Measurements from ENCODE around the gene VILL.
A peak's percentile ranks its signal among the peaks of the same experiment; 100 is the strongest.

Gene VILL

GRCh38 chr3:37993067-37993455 lies 2.5 kb downstream of the VILL start:
- Histone ChIP-seq H3K9ac (ENCODE audit: low read length) (peak overlapping the region; percentile 95), H4K91ac (ENCODE audit: low read length) (no peak overlapping the region), H3K9me3 (ENCODE audit: control insufficient read depth, low read length) (no peaks in the 10 kb centered on the region), H2AFZ (ENCODE audit: low read depth, low read length) (no peak overlapping the region), H3K4me2 (ENCODE audit: low read length, poor library complexity, severe bottlenecking) (no peak overlapping the region), H2BK15ac (ENCODE audit: low read depth, poor library complexity, severe bottlenecking) (no peak overlapping the region), H3K18ac (ENCODE audit: low read depth in 1 of 2, low read length in 2 of 2) (no peak overlapping the region), H2AK5ac (ENCODE audit: low read length, severe bottlenecking) (no peak overlapping the region), H3K23ac (ENCODE audit: low read length in 2 of 2) (no peak overlapping the region), H3K79me1 (replicated peaks; ENCODE audit: low read length, poor library complexity, severe bottlenecking) (no peaks in the 10 kb centered on the region), H2BK5ac (ENCODE audit: low read depth, low read length, poor library complexity, severe bottlenecking) (no peak overlapping the region), H3K36me3 (ENCODE audit: control insufficient read depth in 1 of 2, insufficient read depth in 2 of 2, low read depth in 1 of 2, low read length in 2 of 2) (peaks cover 2 to 20% of the 10 kb centered on the region in 2 experiments), H2BK120ac (ENCODE audit: low read depth, low read length) (no peak overlapping the region), H3K4me3 (ENCODE audit: insufficient read depth in 1 of 2, low read depth in 1 of 2, low read length in 2 of 2) (peak overlapping the region in 1 of 2 experiments; percentile 89), H3K27ac (ENCODE audit: low read length, poor library complexity, severe bottlenecking) (no peak overlapping the region), H3K14ac (ENCODE audit: low read length in 2 of 2) (no peak overlapping the region), H2BK12ac (ENCODE audit: low read length in 2 of 2) (no peak overlapping the region), H4K8ac (ENCODE audit: low read length) (no peak overlapping the region), H3K27me3 (ENCODE audit: control insufficient read depth in 1 of 2, insufficient read depth in 1 of 2, low read length in 2 of 2) (peaks cover 0 to 31% of the 10 kb centered on the region in 2 experiments), H3K4me1 (ENCODE audit: control insufficient read depth, insufficient read depth, low read depth, low read length) (peaks cover 10% of the 10 kb centered on the region), H3K4ac (ENCODE audit: low read depth in 1 of 2, low read length in 2 of 2) (no peak overlapping the region)
- no peak for DNase-seq
- 84% methylated on average over 7 of the region's 8 CpGs for WGBS

DNA sequence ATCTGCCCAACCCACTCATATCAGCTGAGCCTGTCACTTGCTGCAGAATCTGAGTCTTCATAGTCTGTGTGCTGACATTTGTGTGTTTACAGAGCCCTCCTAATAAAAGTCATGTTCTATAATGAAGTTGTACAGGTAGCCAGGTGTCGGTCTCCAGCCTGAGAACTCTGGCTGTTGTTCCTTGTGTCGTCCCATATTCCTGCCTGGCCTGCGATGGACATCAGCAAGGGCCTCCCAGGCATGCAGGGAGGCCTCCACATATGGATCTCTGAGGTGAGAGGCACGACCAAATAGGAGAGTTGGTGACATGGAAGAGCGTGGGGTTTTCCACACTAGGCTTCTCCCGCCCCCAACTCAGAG lies 2.9 kb downstream of the VILL start:
- Histone ChIP-seq H2BK15ac (ENCODE audit: low read depth, poor library complexity, severe bottlenecking) (no peak overlapping the region), H3K23ac (ENCODE audit: low read length in 2 of 2) (no peak overlapping the region), H3K27me3 (ENCODE audit: control insufficient read depth in 1 of 2, insufficient read depth in 1 of 2, low read length in 2 of 2) (peaks cover 0 to 31% of the 10 kb centered on the region in 2 experiments), H3K4ac (ENCODE audit: low read depth in 1 of 2, low read length in 2 of 2) (peak overlapping the region in 1 of 2 experiments; percentile 6), H2BK120ac (ENCODE audit: low read depth, low read length) (no peak overlapping the region), H2AFZ (ENCODE audit: low read depth, low read length) (no peak overlapping the region), H3K4me1 (ENCODE audit: control insufficient read depth, insufficient read depth, low read depth, low read length) (peaks cover 13% of the 10 kb centered on the region), H3K9me3 (ENCODE audit: control insufficient read depth, low read length) (no peaks in the 10 kb centered on the region), H4K91ac (ENCODE audit: low read length) (no peak overlapping the region), H2BK12ac (ENCODE audit: low read length in 2 of 2) (no peak overlapping the region), H3K36me3 (ENCODE audit: control insufficient read depth in 1 of 2, insufficient read depth in 2 of 2, low read depth in 1 of 2, low read length in 2 of 2) (peaks cover 2 to 20% of the 10 kb centered on the region in 2 experiments), H3K9ac (ENCODE audit: low read length) (peak overlapping the region; percentile 95), H4K8ac (ENCODE audit: low read length) (peak overlapping the region; percentile 97), H3K18ac (ENCODE audit: low read depth in 1 of 2, low read length in 2 of 2) (peak overlapping the region in 1 of 2 experiments; percentile 55), H3K27ac (ENCODE audit: low read length, poor library complexity, severe bottlenecking) (no peak overlapping the region), H3K14ac (ENCODE audit: low read length in 2 of 2) (no peak overlapping the region), H3K4me3 (ENCODE audit: insufficient read depth in 1 of 2, low read depth in 1 of 2, low read length in 2 of 2) (peak overlapping the region in 1 of 2 experiments; percentile 89), H2BK5ac (ENCODE audit: low read depth, low read length, poor library complexity, severe bottlenecking) (no peak overlapping the region), H2AK5ac (ENCODE audit: low read length, severe bottlenecking) (no peak overlapping the region), H3K79me1 (replicated peaks; ENCODE audit: low read length, poor library complexity, severe bottlenecking) (no peaks in the 10 kb centered on the region), H3K4me2 (ENCODE audit: low read length, poor library complexity, severe bottlenecking) (no peak overlapping the region)
- no peak for DNase-seq
- 89% methylated on average over 5 of the region's 6 CpGs for WGBS

DNA sequence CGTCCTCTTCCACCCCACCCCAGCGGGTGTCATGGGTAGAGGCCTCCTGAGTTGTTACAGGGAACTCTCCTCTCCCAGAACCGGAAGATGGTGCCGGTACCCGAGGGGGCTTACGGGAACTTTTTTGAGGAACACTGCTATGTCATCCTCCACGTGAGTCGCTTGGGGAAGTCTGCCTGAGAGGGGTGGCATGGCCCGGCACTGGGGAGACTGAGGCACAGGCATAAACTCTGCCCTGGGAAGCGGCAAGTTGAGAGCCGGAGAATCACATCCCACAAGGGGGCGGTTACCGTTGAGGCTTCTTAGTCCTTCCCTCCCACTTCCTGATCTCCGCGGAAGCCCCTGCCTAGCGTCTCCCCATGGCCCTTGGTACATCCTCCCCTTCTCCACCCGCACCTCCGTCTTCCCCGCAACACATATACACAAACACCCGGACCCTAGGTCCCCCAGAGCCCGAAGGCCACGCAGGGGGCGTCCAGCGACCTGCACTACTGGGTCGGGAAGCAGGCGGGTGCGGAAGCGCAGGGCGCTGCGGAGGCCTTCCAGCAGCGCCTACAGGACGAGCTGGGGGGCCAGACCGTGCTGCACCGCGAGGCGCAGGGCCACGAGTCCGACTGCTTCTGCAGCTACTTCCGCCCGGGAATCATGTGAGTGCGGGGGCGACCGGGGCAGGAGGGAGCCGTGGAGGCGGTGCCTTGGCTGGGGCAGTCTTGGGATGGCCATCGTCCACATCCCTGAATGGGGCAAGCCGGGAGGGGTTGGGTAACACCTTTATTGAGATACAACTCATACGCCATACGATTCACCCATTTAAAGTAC lies 3.4 kb downstream of the VILL start:
- Histone ChIP-seq H3K4me1 (ENCODE audit: control insufficient read depth, insufficient read depth, low read depth, low read length) (peaks cover 17% of the 10 kb centered on the region), H3K4ac (ENCODE audit: low read depth in 1 of 2, low read length in 2 of 2) (peak overlapping the region; percentile 88 to 98), H2BK5ac (ENCODE audit: low read depth, low read length, poor library complexity, severe bottlenecking) (no peak overlapping the region), H3K27ac (ENCODE audit: low read length, poor library complexity, severe bottlenecking) (no peak overlapping the region), H3K4me2 (ENCODE audit: low read length, poor library complexity, severe bottlenecking) (peak overlapping the region; percentile 63), H2BK15ac (ENCODE audit: low read depth, poor library complexity, severe bottlenecking) (peak overlapping the region; percentile 91), H3K4me3 (ENCODE audit: insufficient read depth in 1 of 2, low read depth in 1 of 2, low read length in 2 of 2) (peak overlapping the region; percentile 55 to 89), H3K36me3 (ENCODE audit: control insufficient read depth in 1 of 2, insufficient read depth in 2 of 2, low read depth in 1 of 2, low read length in 2 of 2) (peaks cover 2 to 20% of the 10 kb centered on the region in 2 experiments), H3K18ac (ENCODE audit: low read depth in 1 of 2, low read length in 2 of 2) (peak overlapping the region; percentile 94 to 95), H2BK120ac (ENCODE audit: low read depth, low read length) (no peak overlapping the region), H3K9ac (ENCODE audit: low read length) (peak overlapping the region; percentile 95), H2AFZ (ENCODE audit: low read depth, low read length) (peak overlapping the region; percentile 78), H4K91ac (ENCODE audit: low read length) (peak overlapping the region; percentile 77), H2AK5ac (ENCODE audit: low read length, severe bottlenecking) (no peak overlapping the region), H2BK12ac (ENCODE audit: low read length in 2 of 2) (peak overlapping the region in 1 of 2 experiments; percentile 40), H3K23ac (ENCODE audit: low read length in 2 of 2) (peak overlapping the region in 1 of 2 experiments; percentile 96), H3K79me1 (replicated peaks; ENCODE audit: low read length, poor library complexity, severe bottlenecking) (no peaks in the 10 kb centered on the region), H3K9me3 (ENCODE audit: control insufficient read depth, low read length) (no peaks in the 10 kb centered on the region), H4K8ac (ENCODE audit: low read length) (peak overlapping the region; percentile 97), H3K14ac (ENCODE audit: low read length in 2 of 2) (peak overlapping the region in 1 of 2 experiments; percentile 90), H3K27me3 (ENCODE audit: control insufficient read depth in 1 of 2, insufficient read depth in 1 of 2, low read length in 2 of 2) (peaks cover 0 to 31% of the 10 kb centered on the region in 2 experiments)
- 25% methylated on average over 42 of the region's 49 CpGs for WGBS
- DNase-seq: peak; percentile 53

GRCh38 chr3:37994639-37994972 lies 4.0 kb downstream of the VILL start:
- Histone ChIP-seq H3K79me1 (replicated peaks; ENCODE audit: low read length, poor library complexity, severe bottlenecking) (no peaks in the 10 kb centered on the region), H3K27me3 (ENCODE audit: control insufficient read depth in 1 of 2, insufficient read depth in 1 of 2, low read length in 2 of 2) (peaks cover 0 to 31% of the 10 kb centered on the region in 2 experiments), H3K4me1 (ENCODE audit: control insufficient read depth, insufficient read depth, low read depth, low read length) (peaks cover 20% of the 10 kb centered on the region), H3K4me2 (ENCODE audit: low read length, poor library complexity, severe bottlenecking) (no peak overlapping the region), H3K27ac (ENCODE audit: low read length, poor library complexity, severe bottlenecking) (no peak overlapping the region), H2AFZ (ENCODE audit: low read depth, low read length) (no peak overlapping the region), H4K91ac (ENCODE audit: low read length) (no peak overlapping the region), H3K36me3 (ENCODE audit: control insufficient read depth in 1 of 2, insufficient read depth in 2 of 2, low read depth in 1 of 2, low read length in 2 of 2) (peaks cover 2 to 24% of the 10 kb centered on the region in 2 experiments), H3K14ac (ENCODE audit: low read length in 2 of 2) (no peak overlapping the region), H2BK15ac (ENCODE audit: low read depth, poor library complexity, severe bottlenecking) (no peak overlapping the region), H4K8ac (ENCODE audit: low read length) (no peak overlapping the region), H2BK12ac (ENCODE audit: low read length in 2 of 2) (no peak overlapping the region), H2BK120ac (ENCODE audit: low read depth, low read length) (no peak overlapping the region), H3K9ac (ENCODE audit: low read length) (peak overlapping the region; percentile 95), H2AK5ac (ENCODE audit: low read length, severe bottlenecking) (no peak overlapping the region), H2BK5ac (ENCODE audit: low read depth, low read length, poor library complexity, severe bottlenecking) (no peak overlapping the region), H3K4me3 (ENCODE audit: insufficient read depth in 1 of 2, low read depth in 1 of 2, low read length in 2 of 2) (peak overlapping the region in 1 of 2 experiments; percentile 89), H3K4ac (ENCODE audit: low read depth in 1 of 2, low read length in 2 of 2) (no peak overlapping the region), H3K9me3 (ENCODE audit: control insufficient read depth, low read length) (no peaks in the 10 kb centered on the region), H3K23ac (ENCODE audit: low read length in 2 of 2) (no peak overlapping the region), H3K18ac (ENCODE audit: low read depth in 1 of 2, low read length in 2 of 2) (no peak overlapping the region)
- WGBS: 78% methylated on average over 1 of the region's 2 CpGs
- no peak for DNase-seq
